ENCODE data around the gene IRF4.

Gene IRF4

GRCh38 chr6:385614-386013 lies 5.9 kb upstream of the IRF4 start:
- no peak for DNase-seq (ENCODE audit: low read depth)
- no peak overlapping the region for H3K4me3 ChIP-seq (ENCODE audit: low read length)
- TF ChIP-seq, protein P1, sequence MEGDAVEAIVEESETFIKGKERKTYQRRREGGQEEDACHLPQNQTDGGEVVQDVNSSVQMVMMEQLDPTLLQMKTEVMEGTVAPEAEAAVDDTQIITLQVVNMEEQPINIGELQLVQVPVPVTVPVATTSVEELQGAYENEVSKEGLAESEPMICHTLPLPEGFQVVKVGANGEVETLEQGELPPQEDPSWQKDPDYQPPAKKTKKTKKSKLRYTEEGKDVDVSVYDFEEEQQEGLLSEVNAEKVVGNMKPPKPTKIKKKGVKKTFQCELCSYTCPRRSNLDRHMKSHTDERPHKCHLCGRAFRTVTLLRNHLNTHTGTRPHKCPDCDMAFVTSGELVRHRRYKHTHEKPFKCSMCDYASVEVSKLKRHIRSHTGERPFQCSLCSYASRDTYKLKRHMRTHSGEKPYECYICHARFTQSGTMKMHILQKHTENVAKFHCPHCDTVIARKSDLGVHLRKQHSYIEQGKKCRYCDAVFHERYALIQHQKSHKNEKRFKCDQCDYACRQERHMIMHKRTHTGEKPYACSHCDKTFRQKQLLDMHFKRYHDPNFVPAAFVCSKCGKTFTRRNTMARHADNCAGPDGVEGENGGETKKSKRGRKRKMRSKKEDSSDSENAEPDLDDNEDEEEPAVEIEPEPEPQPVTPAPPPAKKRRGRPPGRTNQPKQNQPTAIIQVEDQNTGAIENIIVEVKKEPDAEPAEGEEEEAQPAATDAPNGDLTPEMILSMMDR (conservative IDR thresholded peaks at IDR 0.05; ENCODE audit: low read depth, low read length) = no peak

DNA sequence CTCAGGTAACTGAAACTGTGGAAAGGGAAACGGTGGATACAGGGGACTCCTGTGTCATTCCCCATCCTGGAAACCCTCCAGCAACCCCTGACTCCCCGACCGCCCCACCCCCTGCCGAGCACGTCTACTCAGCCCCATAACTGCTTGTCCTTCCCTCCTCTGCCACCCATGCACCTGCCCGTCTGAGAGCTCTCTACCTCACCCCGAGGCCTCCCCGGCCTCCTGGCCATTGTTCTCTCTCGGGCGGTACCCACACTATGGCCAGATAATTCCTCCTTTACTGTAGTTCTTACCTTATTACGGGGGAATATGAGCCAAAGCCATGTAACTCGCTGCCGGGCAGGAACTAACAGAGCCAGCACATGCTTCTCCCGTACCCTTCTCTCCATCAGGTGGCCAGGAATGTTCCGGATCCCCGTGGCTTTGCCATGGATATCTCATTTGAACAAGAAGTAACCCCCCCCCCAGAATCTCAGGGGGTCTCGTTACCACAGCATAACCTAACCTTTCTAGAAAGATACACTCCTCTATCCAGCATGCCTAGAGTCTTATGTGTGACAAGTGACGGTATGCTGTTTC lies 4.8 kb upstream of the IRF4 start:
- no peak for DNase-seq (ENCODE audit: low read depth)
- TF ChIP-seq, protein P1 (conservative IDR thresholded peaks at IDR 0.05; ENCODE audit: low read depth, low read length) = no peak
- no peak overlapping the region for H3K4me3 ChIP-seq (ENCODE audit: low read length)

- no peak for DNase-seq (ENCODE audit: low read depth)
- no peak overlapping the region for H3K4me3 ChIP-seq (ENCODE audit: low read length)
- TF ChIP-seq, protein P1 (conservative IDR thresholded peaks at IDR 0.05; ENCODE audit: low read depth, low read length) = no peak
These were observed 4.2 kb upstream of the IRF4 start for GRCh38 chr6:387293-387741.

DNA sequence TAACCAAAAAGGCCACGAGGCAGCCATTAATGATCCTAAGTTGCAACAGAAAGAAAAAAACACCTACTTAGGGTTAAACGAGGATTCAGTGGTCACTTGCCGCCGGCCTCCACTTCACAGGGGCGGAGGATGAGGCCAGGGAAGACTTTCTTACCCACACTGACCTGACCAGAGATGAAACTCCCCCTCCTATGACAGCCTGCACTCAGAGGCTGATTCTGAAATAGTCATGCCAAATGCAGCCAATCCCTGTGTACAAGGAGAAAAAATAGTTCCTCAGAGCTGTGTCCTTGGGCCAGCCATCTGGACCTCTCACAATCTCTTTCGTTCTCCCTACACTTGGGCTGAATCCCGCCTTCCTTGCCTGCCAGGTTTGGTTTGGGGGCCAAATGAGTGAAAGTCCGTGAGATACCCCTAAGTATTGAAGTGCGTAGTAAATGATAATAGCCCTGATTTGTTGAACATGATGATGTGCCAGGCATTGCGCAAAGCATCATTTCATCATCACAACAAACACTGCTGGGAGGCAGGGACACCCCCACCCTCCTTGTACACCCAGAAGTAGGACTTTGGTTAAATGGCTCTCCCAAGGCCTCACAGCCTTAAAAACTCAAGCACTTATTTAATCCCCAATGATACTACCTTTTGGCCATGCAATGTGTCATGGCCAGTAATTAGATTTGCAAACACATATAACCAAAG lies 3.2 kb upstream of the IRF4 start:
- H3K4me3 ChIP-seq (ENCODE audit: low read length) = no peak overlapping the region
- DNase-seq (ENCODE audit: low read depth) = no peak
- TF ChIP-seq, protein P1 (conservative IDR thresholded peaks at IDR 0.05; ENCODE audit: low read depth, low read length) = no peak

GRCh38 chr6:389143-389542 lies 2.4 kb upstream of the IRF4 start:
- no peak for DNase-seq (ENCODE audit: low read depth)
- TF ChIP-seq, protein P1 (conservative IDR thresholded peaks at IDR 0.05; ENCODE audit: low read depth, low read length) = no peak
- no peak overlapping the region for H3K4me3 ChIP-seq (ENCODE audit: low read length)

- H3K4me3 ChIP-seq (ENCODE audit: low read length) = no peak overlapping the region
- no peak for DNase-seq (ENCODE audit: low read depth)
- TF ChIP-seq, protein P1 (conservative IDR thresholded peaks at IDR 0.05; ENCODE audit: low read depth, low read length) = no peak
These were observed 1.9 kb upstream of the IRF4 start for GRCh38 chr6:389622-390021.

Measured in retinal pigment epithelial cell (primary cell).